ENCODE results near the gene ANKDD1A.

The ANKDD1A gene

DNA sequence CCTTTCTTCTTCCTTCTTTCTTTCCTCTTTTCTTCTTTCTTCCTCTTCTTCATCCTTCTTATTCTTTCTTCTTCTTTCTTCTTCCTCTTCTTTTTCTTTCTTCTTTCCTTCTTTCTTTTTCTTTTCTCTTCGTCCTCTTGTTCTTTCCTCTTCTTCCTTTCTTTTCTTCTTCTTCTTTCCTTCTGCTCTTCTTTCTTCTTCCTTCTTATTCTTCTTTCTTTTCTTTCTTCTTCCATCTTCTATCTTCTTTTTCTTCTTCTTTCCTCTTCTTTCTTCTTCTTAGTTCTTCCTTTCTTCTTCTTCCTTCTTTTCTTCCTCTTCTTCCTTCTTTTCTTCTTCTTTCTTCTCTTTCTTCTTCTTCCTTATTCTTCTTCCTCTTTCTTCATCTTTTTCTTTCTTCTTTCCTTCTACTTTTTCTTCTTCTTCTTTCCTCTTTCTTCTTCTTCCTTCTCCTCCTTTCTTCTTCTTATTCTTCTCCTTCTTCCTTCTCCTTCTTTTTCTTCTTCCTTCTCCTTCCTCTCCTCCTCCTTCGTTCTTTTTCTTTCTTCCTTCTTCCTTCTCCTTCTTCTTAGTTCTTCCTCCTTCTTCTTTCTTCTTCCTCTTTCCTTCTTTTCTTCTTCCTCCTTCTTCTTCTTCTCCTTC is 40.2 kb downstream of the ANKDD1A start:
- TF ChIP-seq, protein P1, sequence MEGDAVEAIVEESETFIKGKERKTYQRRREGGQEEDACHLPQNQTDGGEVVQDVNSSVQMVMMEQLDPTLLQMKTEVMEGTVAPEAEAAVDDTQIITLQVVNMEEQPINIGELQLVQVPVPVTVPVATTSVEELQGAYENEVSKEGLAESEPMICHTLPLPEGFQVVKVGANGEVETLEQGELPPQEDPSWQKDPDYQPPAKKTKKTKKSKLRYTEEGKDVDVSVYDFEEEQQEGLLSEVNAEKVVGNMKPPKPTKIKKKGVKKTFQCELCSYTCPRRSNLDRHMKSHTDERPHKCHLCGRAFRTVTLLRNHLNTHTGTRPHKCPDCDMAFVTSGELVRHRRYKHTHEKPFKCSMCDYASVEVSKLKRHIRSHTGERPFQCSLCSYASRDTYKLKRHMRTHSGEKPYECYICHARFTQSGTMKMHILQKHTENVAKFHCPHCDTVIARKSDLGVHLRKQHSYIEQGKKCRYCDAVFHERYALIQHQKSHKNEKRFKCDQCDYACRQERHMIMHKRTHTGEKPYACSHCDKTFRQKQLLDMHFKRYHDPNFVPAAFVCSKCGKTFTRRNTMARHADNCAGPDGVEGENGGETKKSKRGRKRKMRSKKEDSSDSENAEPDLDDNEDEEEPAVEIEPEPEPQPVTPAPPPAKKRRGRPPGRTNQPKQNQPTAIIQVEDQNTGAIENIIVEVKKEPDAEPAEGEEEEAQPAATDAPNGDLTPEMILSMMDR (IDR thresholded peaks at IDR 0.05): no peak
- no peaks in the 10 kb centered on the region for H3K4me1 ChIP-seq
- H3K36me3 ChIP-seq: peaks cover 20 to 43% (median 31%) of the 10 kb centered on the region in 3 donors
- no peak overlapping the region for H3K27ac ChIP-seq
- no peak overlapping the region for H3K4me3 ChIP-seq
- intact Hi-C loops (cut with DNase I; ENCODE audit: low total_unique reads): no loop called here
- H3K9me3 ChIP-seq: no peaks in the 10 kb centered on the region
- no peak for DNase-seq
- H3K27me3 ChIP-seq: no peaks in the 10 kb centered on the region

GRCh38 chr15:64954395-64954794 is 42.7 kb downstream of the ANKDD1A start:
- no peak overlapping the region for H3K4me3 ChIP-seq
- H3K27ac ChIP-seq: no peak overlapping the region
- H3K9me3 ChIP-seq: no peaks in the 10 kb centered on the region
- no peaks in the 10 kb centered on the region for H3K27me3 ChIP-seq
- H3K36me3 ChIP-seq: peaks cover 38 to 53% (median 46%) of the 10 kb centered on the region in 3 donors
- intact Hi-C loops (cut with DNase I; ENCODE audit: low total_unique reads): no loop called here
- no peak for DNase-seq
- H3K4me1 ChIP-seq: no peaks in the 10 kb centered on the region
- TF ChIP-seq, protein P1 (IDR thresholded peaks at IDR 0.05): no peak

DNA sequence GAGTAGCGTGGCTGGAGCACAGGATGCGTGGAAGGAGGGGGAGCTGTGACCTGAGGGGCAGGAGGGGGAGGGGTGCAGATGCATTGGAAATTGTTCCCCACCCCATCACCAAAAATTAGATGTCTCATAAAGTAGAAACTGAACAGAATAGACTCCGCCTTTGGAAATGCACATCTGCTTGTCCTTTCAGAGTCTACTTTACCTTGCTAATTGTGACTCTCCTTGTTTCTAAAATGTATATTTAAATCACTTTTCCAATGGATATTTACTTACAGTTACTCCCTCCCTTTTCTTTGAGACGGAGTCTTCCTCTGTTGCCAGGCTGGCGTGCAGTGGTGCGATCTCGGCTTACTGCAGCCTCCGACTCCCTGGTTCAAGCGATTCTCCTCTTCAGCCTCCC is 47.4 kb downstream of the ANKDD1A start:
- TF ChIP-seq, protein P1 (IDR thresholded peaks at IDR 0.05): no peak
- DNase-seq: no peak

GRCh38 chr15:64960153-64960552 is 48.5 kb downstream of the ANKDD1A start:
- Histone ChIP-seq H3K27me3 (no peaks in the 10 kb centered on the region), H3K9me3 (no peaks in the 10 kb centered on the region), H3K4me3 (no peak overlapping the region), H3K36me3 (peaks cover 90 to 99% (median 95%) of the 10 kb centered on the region in 3 donors), H3K27ac (no peak overlapping the region), H3K4me1 (no peaks in the 10 kb centered on the region)
- no peak for DNase-seq
- TF ChIP-seq, protein P1 (IDR thresholded peaks at IDR 0.05): no peak
- intact Hi-C loops (cut with DNase I; ENCODE audit: low total_unique reads): no loop called here

More for the DNA sequence above, 47.4 kb downstream of the ANKDD1A start:
- Histone ChIP-seq H3K27me3 (no peaks in the 10 kb centered on the region), H3K4me3 (no peak overlapping the region), H3K27ac (no peak overlapping the region), H3K36me3 (peaks cover 82 to 92% (median 88%) of the 10 kb centered on the region in 3 donors), H3K4me1 (no peaks in the 10 kb centered on the region), H3K9me3 (no peaks in the 10 kb centered on the region)
- intact Hi-C loops (cut with DNase I; ENCODE audit: low total_unique reads): no loop called here

- H3K27me3 ChIP-seq: no peaks in the 10 kb centered on the region
- no peaks in the 10 kb centered on the region for H3K4me1 ChIP-seq
- intact Hi-C loops (cut with DNase I; ENCODE audit: low total_unique reads): no loop called here
- DNase-seq: no peak
- peaks cover 86 to 99% (median 95%) of the 10 kb centered on the region in 3 donors for H3K36me3 ChIP-seq
- H3K27ac ChIP-seq: no peak overlapping the region
- no peak overlapping the region for H3K4me3 ChIP-seq
- TF ChIP-seq, protein P1 (IDR thresholded peaks at IDR 0.05): no peak
- H3K9me3 ChIP-seq: no peaks in the 10 kb centered on the region
These were observed 49.3 kb downstream of the ANKDD1A start for GRCh38 chr15:64961013-64961412.

Measured in tibial artery (tissue), 4 donors.